MCF 10A (cell line): Measurements from ENCODE around the gene CDC42SE1. TPM values are rescaled to one million over a fixed set of nuclear protein-coding genes. Genes with fewer than 3 reads are reported as not detected.
A peak's percentile ranks its signal among the peaks of the same experiment; 100 is the strongest.

Experiments used
- BruUV-seq: library from RNA; stranded (reverse); fragments of 400-500 nt; replicated peaks from 2 replicates; lab custom pipeline; 2021; lab: Mats Ljungman, UMichigan
- CTCF ChIA-PET: fragments of 300-600 bp; sonication (Branson Sonifier 250); formaldehyde crosslinking; extraction: SDS; loops from one replicate; lab custom pipeline; 2021; ENCODE audit warnings: antibody characterized with exemption, inconsistent platforms; lab: Yijun Ruan, JAX
- POLR2A ChIA-PET: fragments of 300-600, 350-650 bp; sonication (Branson Sonifier 250); formaldehyde crosslinking; extraction: SDS; loops from one replicate; lab custom pipeline; 2020; ENCODE audit warnings: antibody characterized with exemption, inconsistent platforms; lab: Yijun Ruan, JAX
- DNase-seq: peaks from one replicate; pipeline ENCODE4 v3.0.0-alpha.2; 2018; ENCODE audit not compliant: unreplicated experiment
- H3K27ac Mint-ChIP-seq: one replicate; pipeline ENCODE4 v1.8.0; 2022; ENCODE audit warnings: mild to moderate bottlenecking, low read depth, mixed read lengths; ENCODE audit not compliant: unreplicated experiment
- H3K27me3 Mint-ChIP-seq: one replicate; pipeline ENCODE4 v1.8.0; 2022; ENCODE audit warnings: mixed read lengths; ENCODE audit not compliant: insufficient read depth, unreplicated experiment
- H3K36me3 Mint-ChIP-seq: one replicate; pipeline ENCODE4 v1.8.0; 2022; ENCODE audit warnings: mild to moderate bottlenecking, moderate library complexity, mixed read lengths; ENCODE audit not compliant: insufficient read depth, unreplicated experiment
- H3K4me1 Mint-ChIP-seq: one replicate; pipeline ENCODE4 v1.8.0; 2022; ENCODE audit warnings: mixed read lengths; ENCODE audit not compliant: insufficient read depth, unreplicated experiment
- H3K4me3 Mint-ChIP-seq: one replicate; pipeline ENCODE4 v1.8.0; 2022; ENCODE audit warnings: mild to moderate bottlenecking, moderate library complexity, mixed read lengths; ENCODE audit not compliant: unreplicated experiment
- H3K9me3 Mint-ChIP-seq: one replicate; pipeline ENCODE4 v1.8.0; 2022; ENCODE audit warnings: mixed read lengths; ENCODE audit not compliant: unreplicated experiment
- CTCF ChIP-seq: fragments of 200-600 bp; IDR thresholded peaks from one replicate; pipeline ENCODE4 v1.8.0; 2022; ENCODE audit warnings: antibody characterized with exemption, mild to moderate bottlenecking; ENCODE audit not compliant: unreplicated experiment
- intact Hi-C: fragments of 100-400 bp; cut with micrococcal nuclease; formaldehyde crosslinking; loops from 2 replicates; pipeline ENCODE4 v1.14.1; 2022
- total RNA-seq: library from RNA; stranded (reverse); gene quantifications from 2 replicates; pipeline ENCODE4 v1.2.3, GENCODE V29; 2022

CDC42SE1 gene
- total RNA-seq, 1 experiment from 2014 or later = 139 TPM

- no peaks in the 10 kb centered on the region for H3K9me3 Mint-ChIP-seq
- TF ChIP-seq CTCF = no peak
- ChIA-PET CTCF (interaction anchor here (0.5 to 1.6 kb wide), 4 partner anchors 71 to 812 kb away, joined by 3 to 5 read pairs (median 4); no protein-coding TSS in a partner anchor), POLR2A (interaction anchor here (1.3 to 2.5 kb wide), 2 partner anchors 8 to 61 kb away, joined by 3 to 5 read pairs; partner anchors contain the start of genes CDC42SE1 and MINDY1)
- peaks cover 17% of the 10 kb centered on the region for H3K36me3 Mint-ChIP-seq
- H3K4me3 Mint-ChIP-seq = no peak overlapping the region
- no peak for DNase-seq
- intact Hi-C loops = no loop called here
- H3K4me1 Mint-ChIP-seq = peaks cover 9% of the 10 kb centered on the region
- no TSS peak for BruUV-seq
- H3K27me3 Mint-ChIP-seq = no peaks in the 10 kb centered on the region
- H3K27ac Mint-ChIP-seq = no peak overlapping the region
These were observed 7.8 kb upstream of the CDC42SE1 start for GRCh38 chr1:151067185-151067584.

- BruUV-seq = no TSS peak
- DNase-seq = no peak
- no peak for TF ChIP-seq CTCF
- no peak overlapping the region for H3K27ac Mint-ChIP-seq
- H3K4me1 Mint-ChIP-seq = peaks cover 22% of the 10 kb centered on the region
- intact Hi-C loops = no loop called here
- ChIA-PET CTCF (interaction anchor here (0.5 to 1.1 kb wide), 7 partner anchors 16 to 809 kb away, joined by 3 to 4 read pairs (median 3); no protein-coding TSS in a partner anchor), POLR2A (interaction anchor here (0.5 to 1.2 kb wide), 10 partner anchors 11 to 546 kb away, joined by 3 to 4 read pairs (median 3); partner anchors contain the start of genes C1orf56, MINDY1 and SCNM1)
- H3K9me3 Mint-ChIP-seq = no peaks in the 10 kb centered on the region
- H3K27me3 Mint-ChIP-seq = no peaks in the 10 kb centered on the region
- H3K4me3 Mint-ChIP-seq = no peak overlapping the region
- peaks cover 13% of the 10 kb centered on the region for H3K36me3 Mint-ChIP-seq
These were observed 5.7 kb upstream of the CDC42SE1 start for GRCh38 chr1:151065089-151065645.

- DNase-seq = peak; percentile 60
- no peak for TF ChIP-seq CTCF
- ChIA-PET POLR2A (interaction anchor here (0.6 to 9.4 kb wide), 7 partner anchors 9 to 483 kb away, joined by 3 to 90 read pairs (median 4); partner anchors contain the start of genes C1orf56, GABPB2, LYSMD1 and MCL1), CTCF (interaction anchor here (0.5 to 2.1 kb wide), 7 partner anchors 9 to 671 kb away, joined by 3 to 12 read pairs (median 4); partner anchors contain the start of genes C1orf56, GABPB2 and MINDY1)
- Mint-ChIP-seq H3K27ac (peak overlapping the region; percentile 25), H3K4me3 (peak overlapping the region; percentile 3), H3K36me3 (peaks cover 13% of the 10 kb centered on the region), H3K27me3 (no peaks in the 10 kb centered on the region), H3K4me1 (peaks cover 31% of the 10 kb centered on the region), H3K9me3 (no peaks in the 10 kb centered on the region)
- intact Hi-C loops = loop anchor here (5.0 kb wide), 1 partner anchor 501 kb away; no protein-coding TSS in a partner anchor
- BruUV-seq = TSS peak; percentile 21
These were observed 3.4 kb upstream of the CDC42SE1 start for GRCh38 chr1:151062741-151063371.

GRCh38 chr1:151061704-151062103 lies 2.3 kb upstream of the CDC42SE1 start:
- no peaks in the 10 kb centered on the region for H3K27me3 Mint-ChIP-seq
- H3K9me3 Mint-ChIP-seq = no peaks in the 10 kb centered on the region
- ChIA-PET CTCF (interaction anchor here (0.6 to 2.1 kb wide), 6 partner anchors 10 to 81 kb away, joined by 3 to 12 read pairs (median 6); partner anchors contain the start of genes GABPB2 and MINDY1), POLR2A (interaction anchor here (0.6 to 9.4 kb wide), 7 partner anchors 10 to 139 kb away, joined by 3 to 90 read pairs (median 6); partner anchors contain the start of genes C1orf56, GABPB2, MINDY1 and PIP5K1A)
- H3K4me3 Mint-ChIP-seq = no peak overlapping the region
- BruUV-seq = no TSS peak
- H3K36me3 Mint-ChIP-seq = peaks cover 14% of the 10 kb centered on the region
- H3K4me1 Mint-ChIP-seq = peaks cover 41% of the 10 kb centered on the region
- DNase-seq = no peak
- no peak for TF ChIP-seq CTCF
- no peak overlapping the region for H3K27ac Mint-ChIP-seq
- intact Hi-C loops = loop anchor here (5.0 kb wide), 1 partner anchor 499 kb away; no protein-coding TSS in a partner anchor
